HCT116 (cell line): ENCODE measurements around the gene RNF222. TPM values are rescaled to one million over a fixed set of nuclear protein-coding genes. Genes with fewer than 3 reads are reported as not detected.

ENCODE experiments used
- ATAC-seq: fragments of 200-7000 bp; cut with Tn5 transposase; 2 replicates; pipeline ENCODE4 v1.9.1; 2020; ENCODE audit warnings: mild to moderate bottlenecking, moderate library complexity
- BruUV-seq: library from RNA; stranded (reverse); fragments of 400-500 nt; replicated peaks from 2 replicates; lab custom pipeline; 2021; lab: Mats Ljungman, UMichigan
- CTCF ChIA-PET: fragments of 300-600 bp; sonication (Branson Sonifier 250); formaldehyde crosslinking; loops from one replicate; lab custom pipeline; 2021; ENCODE audit warnings: antibody characterized with exemption; lab: Charles Lee
- POLR2A ChIA-PET: fragments of 300-600, 350-600 bp; sonication (Branson Sonifier 250); formaldehyde crosslinking; loops from one replicate; lab custom pipeline; 2021; ENCODE audit warnings: antibody characterized with exemption; lab: Charles Lee
- RAD21 ChIA-PET, 2 experiments: fragments of 300-600 bp; sonication (Branson Sonifier 250); formaldehyde crosslinking; loops; one replicate each; lab custom pipeline; 2023; ENCODE audit warnings: low total read pairs in 2 of 2; ENCODE audit not compliant: uncharacterized antibody in 2 of 2, unreplicated experiment in 2 of 2, low non-redundant PET in 1 of 2; lab: Charles Lee
- DNase-seq: peaks from one replicate; pipeline ENCODE4 v3.0.0-alpha.2; 2010; ENCODE audit warnings: low read depth, low spot score
- H2AFZ ChIP-seq: fragments of 200-600 bp; shearing (Covaris generic), sonication (generic); 2 replicates; pipeline ENCODE4 v1.6.1; 2017; ENCODE audit warnings: low read depth, mixed run types, mixed read lengths, antibody characterized with exemption, low read length; ENCODE audit not compliant: poor library complexity, severe bottlenecking
- H3K27ac ChIP-seq: 2 replicates; pipeline ENCODE4 v1.5.1; 2012; ENCODE audit warnings: low read depth, low read length
- H3K27me3 ChIP-seq: fragments of 200-600 bp; sonication (generic); 2 replicates; pipeline ENCODE4 v1.6.1; 2016; ENCODE audit warnings: mixed run types, low read length, mixed read lengths; ENCODE audit not compliant: insufficient read depth
- H3K36me3 ChIP-seq, 2 experiments: fragments of 200-500 bp in 1 of 2; fragments of 200-600 bp in 1 of 2; sonication (Bioruptor generic) in 1 of 2; sonication (generic) in 1 of 2; 2 replicates each; pipeline versions ENCODE4 v1.5.1 to v1.6.1; 2014 to 2016; ENCODE audit warnings: low read length in 2 of 2, inconsistent platforms in 1 of 2, mixed read lengths in 1 of 2, mixed run types in 1 of 2; ENCODE audit not compliant: insufficient read depth in 2 of 2, control insufficient read depth in 1 of 2
- H3K4me1 ChIP-seq, 2 experiments: fragments of 200-600 bp in 1 of 2; sonication (generic) in 1 of 2; 2 replicates each; pipeline versions ENCODE4 v1.5.1 to v1.6.1; 2012 to 2017; ENCODE audit warnings: low read length in 2 of 2, inconsistent platforms in 1 of 2, mild to moderate bottlenecking in 1 of 2, mixed read lengths in 1 of 2, mixed run types in 1 of 2, moderate library complexity in 1 of 2; ENCODE audit not compliant: insufficient read depth in 2 of 2, control insufficient read depth in 1 of 2
- H3K4me2 ChIP-seq: fragments of 200-600 bp; sonication (generic); 2 replicates; pipeline ENCODE4 v1.6.1; 2017; ENCODE audit warnings: mixed run types, low read length, mixed read lengths
- H3K4me3 ChIP-seq, 2 experiments: fragments of 200-600 bp in 1 of 2; sonication (generic) in 1 of 2; replicated peaks in 1 of 2; 2 replicates each; pipeline ENCODE4 v1.5.1; 2011 to 2016; ENCODE audit warnings: low read length in 2 of 2, control low read depth in 1 of 2, low read depth in 1 of 2, mild to moderate bottlenecking in 1 of 2, mixed read lengths in 1 of 2, mixed run types in 1 of 2
- H3K79me2 ChIP-seq: fragments of 200-600 bp; sonication (generic); 2 replicates; pipeline ENCODE4 v1.6.1; 2017; ENCODE audit warnings: mild to moderate bottlenecking, mixed run types, low read length, moderate library complexity, mixed read lengths; ENCODE audit not compliant: insufficient read depth
- H3K9ac ChIP-seq: fragments of 200-600 bp; sonication (generic); 2 replicates; pipeline ENCODE4 v1.6.1; 2016; ENCODE audit warnings: low read length, mixed read lengths
- H3K9me2 ChIP-seq: fragments of 200-600 bp; sonication (generic), shearing (Covaris generic); 2 replicates; pipeline ENCODE4 v1.6.1; 2017; ENCODE audit warnings: mixed run types, mild to moderate bottlenecking, moderate library complexity; ENCODE audit not compliant: insufficient read depth
- H3K9me3 ChIP-seq, 2 experiments: fragments of 200-500 bp in 1 of 2; fragments of 200-600 bp in 1 of 2; sonication (Bioruptor generic) in 1 of 2; sonication (generic) in 1 of 2; 2 replicates each; pipeline ENCODE4 v1.6.1; 2014 to 2017; ENCODE audit warnings: low read length in 2 of 2, mixed read lengths in 2 of 2, inconsistent platforms in 1 of 2, low read depth in 1 of 2, mild to moderate bottlenecking in 1 of 2, mixed run types in 1 of 2, moderate library complexity in 1 of 2; ENCODE audit not compliant: control insufficient read depth in 1 of 2, insufficient read depth in 1 of 2
- H4K20me1 ChIP-seq: fragments of 200-600 bp; sonication (generic), shearing (Covaris generic); 2 replicates; pipeline ENCODE4 v1.6.1; 2017; ENCODE audit warnings: mixed run types, mild to moderate bottlenecking, moderate library complexity; ENCODE audit not compliant: insufficient read depth
- ATF3 ChIP-seq: IDR thresholded peaks from 2 replicates; pipeline ENCODE4 v1.6.1; 2012
- CEBPB ChIP-seq: IDR thresholded peaks from 2 replicates; pipeline ENCODE4 v1.6.1; 2012; ENCODE audit warnings: low read depth
- CTCF ChIP-seq, 3 experiments: fragments of 200-600 bp in 1 of 3; sonication (generic) in 1 of 3; IDR thresholded peaks in 2 of 3; conservative IDR thresholded peaks in 1 of 3; 2 replicates each; pipeline ENCODE4 v1.5.1; 2012 to 2017; ENCODE audit warnings: low read depth in 2 of 3, low read length in 2 of 3, antibody characterized with exemption in 1 of 3, borderline replicate concordance in 1 of 3, control low read depth in 1 of 3, mild to moderate bottlenecking in 1 of 3, mixed read lengths in 1 of 3, mixed run types in 1 of 3, moderate library complexity in 1 of 3; ENCODE audit not compliant: insufficient read depth in 1 of 3
- EGR1 ChIP-seq: IDR thresholded peaks from 2 replicates; pipeline ENCODE4 v1.6.1; 2012; ENCODE audit warnings: low read depth
- ELF1 ChIP-seq: IDR thresholded peaks from 2 replicates; pipeline ENCODE4 v1.6.1; 2012; ENCODE audit warnings: low read depth, borderline replicate concordance
- EZH2 ChIP-seq: fragments of 200-600 bp; sonication (generic); IDR thresholded peaks from 2 replicates; pipeline ENCODE4 v1.6.1; 2017; ENCODE audit warnings: antibody characterized with exemption, mixed run types
- FOSL1 ChIP-seq: IDR thresholded peaks from 2 replicates; pipeline ENCODE4 v1.6.1; 2012; ENCODE audit warnings: low read depth
- JUND ChIP-seq: IDR thresholded peaks from 2 replicates; pipeline ENCODE4 v1.6.1; 2012
- MAX ChIP-seq: IDR thresholded peaks from 2 replicates; pipeline ENCODE4 v1.6.1; 2012
- POLR2A ChIP-seq: IDR thresholded peaks from 2 replicates; pipeline ENCODE4 v1.7.0; 2011; ENCODE audit warnings: borderline replicate concordance; ENCODE audit not compliant: insufficient read depth, insufficient read length; ENCODE audit errors: extremely low read depth
- POLR2AphosphoS5 ChIP-seq: IDR thresholded peaks from 2 replicates; pipeline ENCODE4 v1.6.1; 2011; ENCODE audit warnings: mild to moderate bottlenecking, low read depth, low read length, moderate library complexity
- RAD21 ChIP-seq: IDR thresholded peaks from 2 replicates; pipeline ENCODE4 v1.6.1; 2012; ENCODE audit warnings: low read depth, mild to moderate bottlenecking
- SP1 ChIP-seq: IDR thresholded peaks from 2 replicates; pipeline ENCODE4 v1.6.1; 2012; ENCODE audit warnings: low read depth
- SRF ChIP-seq: IDR thresholded peaks from 2 replicates; pipeline ENCODE4 v1.6.1; 2012; ENCODE audit warnings: low read depth
- TCF7L2 ChIP-seq: IDR thresholded peaks from 2 replicates; pipeline ENCODE4 v1.7.0; 2011; ENCODE audit warnings: borderline replicate concordance, inconsistent platforms; ENCODE audit not compliant: insufficient read depth, insufficient read length; ENCODE audit errors: extremely low read depth
- ZBTB33 ChIP-seq: IDR thresholded peaks from 2 replicates; pipeline ENCODE4 v1.6.1; 2011; ENCODE audit warnings: mild to moderate bottlenecking, low read length, moderate library complexity; ENCODE audit not compliant: insufficient replicate concordance; ENCODE audit errors: extremely low read depth
- ZFX ChIP-seq: fragments of 450-650 bp; IDR thresholded peaks from 2 replicates; pipeline ENCODE4 v1.6.1; 2017
- intact Hi-C: fragments of 100-400 bp; cut with micrococcal nuclease; formaldehyde crosslinking; loops from 2 replicates; pipeline ENCODE4 v1.10.0; 2022
- total RNA-seq: library from RNA; stranded (reverse); gene quantifications from one replicate; pipeline ENCODE4 v1.2.1, GENCODE V29; 2021; ENCODE audit not compliant: unreplicated experiment
- TF ChIP-seq, protein P1 (sequence below): IDR thresholded peaks from 2 replicates; pipeline ENCODE4 v1.6.1; 2012; ENCODE audit warnings: low read depth

The RNF222 gene
- total RNA-seq, 1 experiment from 2014 or later: not detected

DNA sequence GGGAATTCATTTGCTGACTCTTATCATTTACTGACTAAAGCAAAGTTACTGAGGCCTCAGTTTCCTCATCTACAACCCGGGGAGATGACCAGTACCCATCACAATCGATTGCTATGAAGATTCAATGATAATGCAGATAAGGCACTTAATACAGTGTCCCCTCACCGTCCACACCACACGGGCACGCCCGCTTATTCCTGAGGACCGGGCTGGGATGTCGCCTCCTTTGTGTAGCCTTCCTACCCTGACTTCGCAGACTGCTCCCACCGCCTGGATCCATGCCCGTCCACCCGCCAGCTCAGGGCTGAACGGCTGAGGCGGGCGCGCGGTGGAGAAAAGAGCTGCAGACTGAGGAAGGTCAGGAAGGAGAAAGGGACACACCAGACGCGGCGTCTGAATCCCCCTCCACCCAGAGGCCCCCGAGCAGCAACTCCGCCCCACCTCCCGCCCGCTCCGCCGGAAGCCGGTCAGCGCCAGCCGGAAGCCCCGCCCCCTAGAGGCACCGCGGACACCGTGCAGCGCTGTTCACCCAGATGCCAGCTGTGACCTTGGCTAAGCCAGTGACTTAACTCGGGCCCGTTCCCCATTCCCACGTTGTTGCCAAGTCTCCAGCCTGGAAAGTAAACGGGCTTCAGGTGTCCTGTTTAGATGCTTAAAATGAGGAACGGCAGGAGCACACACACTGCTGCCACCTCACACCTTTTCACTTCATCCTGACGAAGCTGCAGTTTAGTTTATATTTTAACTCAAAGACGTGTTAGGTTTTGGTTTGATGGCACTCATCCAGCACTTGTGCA, 21.2 kb downstream of the RNF222 start, which contains the start of gene KRABD2:
Gene KRABD2, minus strand, starts transcription at position 434 of the 797 bp plus-strand sequence.
- BruUV-seq: no TSS peak
- intact Hi-C loops: loop anchor here (10.0 kb wide), 1 partner anchor 152 kb away; no protein-coding TSS in a partner anchor
- RAD21 ChIA-PET: no interaction called here
- Histone ChIP-seq H3K4me1 (peaks cover 24 to 46% of the 10 kb centered on the region in 2 experiments; a peak in 3 of 4 replicates), H3K27ac (peak within 1 kb of the TSS; percentile 80), H3K9me3 (no peaks in the 10 kb centered on the region), H3K79me2 (peaks cover 35% of the 10 kb centered on the region), H3K4me2 (peak within 1 kb of the TSS; percentile 87), H3K27me3 (no peaks in the 10 kb centered on the region), H3K36me3 (peaks cover 34 to 43% of the 10 kb centered on the region in 2 experiments), H3K9me2 (no peaks in the 10 kb centered on the region), H2AFZ (no peak within 1 kb of the TSS), H3K4me3 (peak within 1 kb of the TSS; percentile 65 to 72), H4K20me1 (peaks cover 29% of the 10 kb centered on the region; the same call in 1 of the 2 replicates), H3K9ac (peak within 1 kb of the TSS; percentile 75)
- CTCF ChIA-PET: interaction anchor here (0.9 to 1.8 kb wide), 4 partner anchors 24 to 409 kb away, joined by 3 to 7 read pairs (median 4); no protein-coding TSS in a partner anchor
- ATAC-seq (peak; percentile 94), DNase-seq (peak; percentile 76)
- POLR2A ChIA-PET: interaction anchor here (1.1 to 2.1 kb wide), 5 partner anchors 15 to 370 kb away, joined by 3 to 4 read pairs (median 4); no protein-coding TSS in a partner anchor
- TF ChIP-seq ZBTB33: peak; percentile 61
- peak; percentile 99 for TF ChIP-seq POLR2AphosphoS5
- no peak for TF ChIP-seq TCF7L2
- TF ChIP-seq ATF3: no peak
- TF ChIP-seq SP1: peak; percentile 67
- no peak; the same call in 1 of the 2 replicates for TF ChIP-seq ELF1
- TF ChIP-seq ZFX: no peak
- TF ChIP-seq, protein P1, sequence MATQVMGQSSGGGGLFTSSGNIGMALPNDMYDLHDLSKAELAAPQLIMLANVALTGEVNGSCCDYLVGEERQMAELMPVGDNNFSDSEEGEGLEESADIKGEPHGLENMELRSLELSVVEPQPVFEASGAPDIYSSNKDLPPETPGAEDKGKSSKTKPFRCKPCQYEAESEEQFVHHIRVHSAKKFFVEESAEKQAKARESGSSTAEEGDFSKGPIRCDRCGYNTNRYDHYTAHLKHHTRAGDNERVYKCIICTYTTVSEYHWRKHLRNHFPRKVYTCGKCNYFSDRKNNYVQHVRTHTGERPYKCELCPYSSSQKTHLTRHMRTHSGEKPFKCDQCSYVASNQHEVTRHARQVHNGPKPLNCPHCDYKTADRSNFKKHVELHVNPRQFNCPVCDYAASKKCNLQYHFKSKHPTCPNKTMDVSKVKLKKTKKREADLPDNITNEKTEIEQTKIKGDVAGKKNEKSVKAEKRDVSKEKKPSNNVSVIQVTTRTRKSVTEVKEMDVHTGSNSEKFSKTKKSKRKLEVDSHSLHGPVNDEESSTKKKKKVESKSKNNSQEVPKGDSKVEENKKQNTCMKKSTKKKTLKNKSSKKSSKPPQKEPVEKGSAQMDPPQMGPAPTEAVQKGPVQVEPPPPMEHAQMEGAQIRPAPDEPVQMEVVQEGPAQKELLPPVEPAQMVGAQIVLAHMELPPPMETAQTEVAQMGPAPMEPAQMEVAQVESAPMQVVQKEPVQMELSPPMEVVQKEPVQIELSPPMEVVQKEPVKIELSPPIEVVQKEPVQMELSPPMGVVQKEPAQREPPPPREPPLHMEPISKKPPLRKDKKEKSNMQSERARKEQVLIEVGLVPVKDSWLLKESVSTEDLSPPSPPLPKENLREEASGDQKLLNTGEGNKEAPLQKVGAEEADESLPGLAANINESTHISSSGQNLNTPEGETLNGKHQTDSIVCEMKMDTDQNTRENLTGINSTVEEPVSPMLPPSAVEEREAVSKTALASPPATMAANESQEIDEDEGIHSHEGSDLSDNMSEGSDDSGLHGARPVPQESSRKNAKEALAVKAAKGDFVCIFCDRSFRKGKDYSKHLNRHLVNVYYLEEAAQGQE: no peak
- peak; percentile 82 for TF ChIP-seq MAX
- TF ChIP-seq CEBPB: no peak; the same call in 1 of the 2 replicates
- 0 out of 2 replicates have a peak, but pooled peaks have one; percentile 13 for TF ChIP-seq RAD21
- TF ChIP-seq JUND: peak; percentile 84
- TF ChIP-seq POLR2A: peak; percentile 50
- TF ChIP-seq CTCF (IDR thresholded peaks at IDR 0.05 in 2 of 3, conservative IDR thresholded peaks at IDR 0.05 in 1 of 3; ENCODE audit: borderline replicate concordance in 1 of 3, insufficient read depth in 1 of 3, low read depth in 2 of 3, low read length in 2 of 3): peak in 2 of 3 experiments; percentile 60 to 68; a peak in 4 of 6 replicates
- TF ChIP-seq EZH2: no peak
- no peak for TF ChIP-seq EGR1
- no peak; the same call in 1 of the 2 replicates for TF ChIP-seq SRF
- TF ChIP-seq FOSL1: no peak; the same call in 1 of the 2 replicates
